GM12878 (cell line): Measurements from ENCODE around the gene SLC9A3. TPM values are rescaled to one million over a fixed set of nuclear protein-coding genes. Genes with fewer than 3 reads are reported as not detected.

Source experiments
- ATAC-seq: fragments of 200-7000 bp; cut with Tn5 transposase; 3 replicates; pipeline ENCODE4 v1.9.1; 2020; ENCODE audit warnings: mild to moderate bottlenecking, moderate library complexity
- BruUV-seq: library from RNA; stranded (reverse); fragments of 400-500 nt; replicated peaks from 2 replicates; lab custom pipeline; 2021; lab: Mats Ljungman, UMichigan
- CTCF ChIA-PET: fragments of 300-600 bp; sonication (Branson Sonifier 250); formaldehyde crosslinking; extraction: SDS; loops from one replicate; lab custom pipeline; 2021; ENCODE audit warnings: inconsistent platforms; lab: Yijun Ruan, JAX
- POLR2A ChIA-PET: fragments of 350-600 bp; formaldehyde crosslinking; extraction: SDS; loops from one replicate; lab custom pipeline; 2021; ENCODE audit warnings: inconsistent platforms; lab: Charles Lee
- RAD21 ChIA-PET: fragments of 300-600 bp; sonication (Branson Sonifier 250); formaldehyde crosslinking; loops from one replicate; lab custom pipeline; 2023; ENCODE audit warnings: antibody characterized with exemption; ENCODE audit not compliant: unreplicated experiment; lab: Charles Lee
- SMC1A ChIA-PET: fragments of 300-600 bp; sonication (Branson Sonifier 250); formaldehyde crosslinking; loops from one replicate; lab custom pipeline; 2023; ENCODE audit not compliant: unreplicated experiment, uncharacterized antibody; lab: Charles Lee
- DNase-seq: peaks from one replicate; pipeline ENCODE4 v3.0.0-alpha.2; 2011; ENCODE audit warnings: low read depth, low spot score
- FAIRE-seq: peaks from 3 replicates; lab custom pipeline; 2011; peaks lifted over from hg19 to GRCh38; lab: Jason Lieb, UNC
- H2AFZ ChIP-seq: 2 replicates; pipeline ENCODE4 v1.6.0; 2011; ENCODE audit warnings: low read depth, low read length, control low read depth; ENCODE audit not compliant: control insufficient read depth
- H3K27ac ChIP-seq: 2 replicates; pipeline ENCODE4 v1.5.1; 2011; ENCODE audit warnings: control low read depth; ENCODE audit not compliant: control insufficient read depth, insufficient read depth
- H3K27me3 ChIP-seq, 2 experiments: replicated peaks in 1 of 2; 2 replicates each; pipeline versions ENCODE4 v1.6.0 to v1.6.1; 2011; ENCODE audit warnings: low read length in 1 of 2; ENCODE audit not compliant: control insufficient read depth in 2 of 2, insufficient read depth in 2 of 2
- H3K36me3 ChIP-seq, 2 experiments: 2 replicates each; pipeline ENCODE4 v1.5.1; 2011; ENCODE audit warnings: low read length in 1 of 2; ENCODE audit not compliant: control insufficient read depth in 2 of 2, insufficient read depth in 2 of 2
- H3K4me1 ChIP-seq: 2 replicates; pipeline ENCODE4 v1.6.1; 2011; ENCODE audit warnings: mild to moderate bottlenecking, low read length, moderate library complexity, mixed read lengths; ENCODE audit not compliant: control insufficient read depth, insufficient read depth
- H3K4me2 ChIP-seq: 2 replicates; pipeline ENCODE4 v1.6.0; 2011; ENCODE audit warnings: control low read depth; ENCODE audit not compliant: control insufficient read depth, insufficient read depth
- H3K4me3 ChIP-seq: fragments of 200-600 bp; sonication (generic); 2 replicates; pipeline ENCODE4 v1.5.1; 2016
- H3K79me2 ChIP-seq: 2 replicates; pipeline ENCODE4 v1.6.0; 2011; ENCODE audit warnings: low read length; ENCODE audit not compliant: control insufficient read depth, insufficient read depth
- H3K9ac ChIP-seq: 2 replicates; pipeline ENCODE4 v1.8.0; 2011; ENCODE audit warnings: low read length, control low read depth, mixed read lengths; ENCODE audit not compliant: control insufficient read depth, insufficient read depth
- H3K9me3 ChIP-seq: replicated peaks from 3 replicates; pipeline ENCODE4 v1.5.1; 2011; ENCODE audit warnings: mild to moderate bottlenecking, low read length; ENCODE audit not compliant: control insufficient read depth, insufficient read depth
- H4K20me1 ChIP-seq: 2 replicates; pipeline ENCODE4 v1.6.0; 2011; ENCODE audit not compliant: control insufficient read depth, insufficient read depth
- EP300 ChIP-seq, 2 experiments: fragments of 150-350 bp in 1 of 2; IDR thresholded peaks; 2 replicates each; pipeline ENCODE4 v1.6.1; 2011 to 2012; ENCODE audit warnings: low read depth in 2 of 2, low read length in 2 of 2, borderline replicate concordance in 1 of 2, improper control_type of control experiment in 1 of 2, inconsistent platforms in 1 of 2; ENCODE audit not compliant: control insufficient read depth in 1 of 2
- FOS ChIP-seq: IDR thresholded peaks from 3 replicates; pipeline ENCODE4 v1.6.1; 2011; ENCODE audit warnings: borderline replicate concordance; ENCODE audit not compliant: insufficient read length; ENCODE audit errors: extremely low read depth
- GATAD2B ChIP-seq: fragments of 450-650 bp; conservative IDR thresholded peaks from 2 replicates; pipeline ENCODE4 v1.6.1; 2017; ENCODE audit warnings: low read depth, mild to moderate bottlenecking, moderate library complexity
- HDAC6 ChIP-seq: fragments of 200-600 bp; sonication (generic); IDR thresholded peaks from one replicate; pipeline ENCODE4 v1.8.0; 2017; ENCODE audit warnings: antibody characterized with exemption; ENCODE audit not compliant: unreplicated experiment
- HDGF ChIP-seq: fragments of 450-650 bp; IDR thresholded peaks from 2 replicates; pipeline ENCODE4 v1.6.1; 2016; ENCODE audit warnings: antibody characterized with exemption
- STAT3 ChIP-seq: IDR thresholded peaks from 2 replicates; pipeline ENCODE4 v1.6.1; 2011; ENCODE audit warnings: low read depth, low read length, improper control_type of control experiment
- TBL1XR1 ChIP-seq: IDR thresholded peaks from 2 replicates; pipeline ENCODE4 v1.6.1; 2012; ENCODE audit warnings: low read depth, low read length, improper control_type of control experiment
- ZZZ3 ChIP-seq: IDR thresholded peaks from 2 replicates; pipeline ENCODE4 v1.6.1; 2011; ENCODE audit warnings: low read depth; ENCODE audit not compliant: control insufficient read depth, insufficient read length
- WGBS: methylation state at CpG from one replicate; pipeline ENCODE4 v1.1.6; 2016; ENCODE audit warnings: low lambda C conversion rate; ENCODE audit not compliant: insufficient replicate concordance, insufficient coverage; ENCODE audit errors: missing lambda C conversion rate; 5-methylcytosine and 5-hydroxymethylcytosine counted together
- in situ Hi-C: fragments of 300-500 bp; cut with MboI; formaldehyde crosslinking; loops from 9 replicates; pipeline ENCODE4 v1.14.3; 2018; ENCODE audit warnings: mixed read lengths
- intact Hi-C: fragments of 100-400 bp; cut with micrococcal nuclease; formaldehyde crosslinking; loops from one replicate; pipeline ENCODE4 v1.14.2; 2022; ENCODE audit not compliant: unreplicated experiment
- polyA plus RNA-seq, 11 experiments: library from polyadenylated mRNA; depleted of rRNA in 4 of 11; unstranded in 6 of 11; stranded (reverse) in 5 of 11; fragments of >200 nt; fragmentation: Nextera tagmentation in 4 of 11; fragmentation: Illumina TruSeq in 1 of 11; extraction: Ambion mirVana in 4 of 11; extraction: Trizol in 1 of 11; gene quantifications; 1 replicate in 1 of 11; 2 replicates in 10 of 11; pipeline versions ENCODE4 v1.2.1 to v1.2.3, GENCODE V29; 2011 to 2016; ENCODE audit warnings: inconsistent platforms in 2 of 11, missing spikeins in 2 of 11, low read depth in 1 of 11
- total RNA-seq, 4 experiments: library from RNA; depleted of rRNA in 3 of 4; stranded (reverse); fragments of >200 nt in 3 of 4; fragmentation: Illumina TruSeq in 1 of 4; extraction: Trizol in 1 of 4; gene quantifications; 2 replicates each; pipeline versions ENCODE4 v1.2.1 to v1.2.3, GENCODE V29; 2013 to 2021
- TF ChIP-seq, protein P1 (sequence below): fragments of 450-650 bp; IDR thresholded peaks from 2 replicates; pipeline ENCODE4 v1.6.1; 2014; ENCODE audit warnings: mild to moderate bottlenecking
- TF ChIP-seq, protein P2 (sequence below): IDR thresholded peaks from 2 replicates; pipeline ENCODE4 v1.6.1; 2012; ENCODE audit warnings: low read depth, low read length, improper control_type of control experiment
- TF ChIP-seq, protein P3 (sequence below): fragments of 450-650 bp; formaldehyde crosslinking; IDR thresholded peaks from 2 replicates; pipeline ENCODE4 v1.4.0; 2022; ENCODE audit warnings: mild to moderate bottlenecking, moderate library complexity

The SLC9A3 gene
- total and polyA plus RNA-seq, 10 of the 15 experiments (the other 5 are each of a cell fraction or from before 2014, with no cell fraction given) = 0.04 to 5.2 (median 2.3) TPM; not detected in 1

DNA sequence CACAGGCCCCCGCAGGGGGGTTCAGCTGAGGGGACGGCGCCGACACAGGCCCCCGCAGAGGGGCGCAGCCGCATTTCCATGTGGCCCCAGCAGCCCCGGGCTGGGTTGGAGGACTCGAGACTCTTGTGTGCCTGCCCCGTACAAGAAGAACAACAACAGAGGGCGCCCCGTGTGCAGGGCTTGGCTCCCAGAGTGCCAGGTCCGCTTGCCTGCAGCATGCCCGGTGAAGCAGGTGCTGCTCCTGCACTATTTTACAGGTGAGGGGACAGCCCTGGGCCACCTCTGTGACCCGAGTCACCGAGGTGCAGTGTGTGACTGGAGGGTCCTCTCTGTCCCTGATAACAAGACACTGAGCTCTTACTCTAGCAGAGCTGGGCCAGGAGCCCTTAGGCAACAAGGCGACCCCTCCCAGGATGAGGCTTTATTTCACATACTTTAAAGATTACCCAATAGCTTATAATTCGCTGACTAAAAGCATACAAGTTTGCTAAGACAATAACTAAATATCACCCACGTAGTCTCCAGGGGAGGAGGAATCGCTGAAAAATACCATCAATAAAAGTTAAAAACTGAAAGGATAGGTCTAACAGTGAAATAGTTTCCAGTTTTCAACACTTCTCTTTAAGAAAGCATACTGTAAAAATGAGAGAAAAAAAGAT, 41.7 kb upstream of the SLC9A3 start:
- DNase-seq (no peak), ATAC-seq (no peak), FAIRE-seq (no peak)
- CTCF ChIA-PET = no interaction called here
- TF ChIP-seq, protein P1, sequence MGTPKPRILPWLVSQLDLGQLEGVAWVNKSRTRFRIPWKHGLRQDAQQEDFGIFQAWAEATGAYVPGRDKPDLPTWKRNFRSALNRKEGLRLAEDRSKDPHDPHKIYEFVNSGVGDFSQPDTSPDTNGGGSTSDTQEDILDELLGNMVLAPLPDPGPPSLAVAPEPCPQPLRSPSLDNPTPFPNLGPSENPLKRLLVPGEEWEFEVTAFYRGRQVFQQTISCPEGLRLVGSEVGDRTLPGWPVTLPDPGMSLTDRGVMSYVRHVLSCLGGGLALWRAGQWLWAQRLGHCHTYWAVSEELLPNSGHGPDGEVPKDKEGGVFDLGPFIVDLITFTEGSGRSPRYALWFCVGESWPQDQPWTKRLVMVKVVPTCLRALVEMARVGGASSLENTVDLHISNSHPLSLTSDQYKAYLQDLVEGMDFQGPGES = no peak
- Histone ChIP-seq H3K27me3 (no peaks in the 10 kb centered on the region; a peak in 1 of 4 replicates), H3K27ac (no peak overlapping the region), H3K4me3 (no peak overlapping the region), H3K36me3 (no peaks in the 10 kb centered on the region), H3K9me3 (no peaks in the 10 kb centered on the region), H4K20me1 (no peaks in the 10 kb centered on the region), H3K79me2 (no peaks in the 10 kb centered on the region), H2AFZ (no peak overlapping the region), H3K9ac (no peak overlapping the region), H3K4me2 (no peak overlapping the region), H3K4me1 (no peaks in the 10 kb centered on the region)
- POLR2A ChIA-PET = interaction anchor here (0.9 kb wide), 1 partner anchor 17 kb away, joined by 3 read pairs; no protein-coding TSS in a partner anchor
- intact Hi-C loops (no loop called here), in situ Hi-C loops (no loop called here)
- SMC1A ChIA-PET = no interaction called here
- no TSS peak for BruUV-seq
- 68% methylated on average over 20 of the region's 20 CpGs for WGBS
- RAD21 ChIA-PET = no interaction called here

DNA sequence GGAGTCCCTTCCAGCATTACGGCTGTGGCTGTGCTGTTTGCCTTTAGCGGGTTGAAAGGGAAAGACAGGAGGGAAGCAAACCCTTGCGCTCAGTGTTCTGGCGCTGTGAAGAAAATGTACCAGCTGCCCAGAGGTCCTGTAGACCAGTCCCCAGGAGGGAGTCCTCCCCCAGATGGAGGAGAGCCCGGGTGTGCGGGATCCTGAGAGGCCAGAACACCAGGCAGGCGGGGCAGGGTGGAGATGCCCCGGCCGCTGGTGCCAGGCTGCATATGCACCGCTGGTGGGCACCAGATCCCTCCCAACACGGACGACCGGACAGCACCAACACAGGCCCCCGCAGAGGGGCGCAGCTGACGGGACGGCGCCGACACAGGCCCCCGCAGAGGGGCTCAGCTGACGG, 37.2 kb upstream of the SLC9A3 start:
- ATAC-seq = no peak
- no peak overlapping the region for H2AFZ ChIP-seq
- H3K4me3 ChIP-seq = no peak overlapping the region
- FAIRE-seq = no peak
- ChIA-PET POLR2A (no interaction called here), CTCF (no interaction called here), SMC1A (no interaction called here), RAD21 (no interaction called here)
- no peaks in the 10 kb centered on the region for H3K4me1 ChIP-seq
- DNase-seq = no peak
- in situ Hi-C loops = no loop called here
- no peaks in the 10 kb centered on the region for H3K79me2 ChIP-seq
- no peak overlapping the region for H3K27ac ChIP-seq
- H3K9me3 ChIP-seq = no peaks in the 10 kb centered on the region
- 81% methylated on average over 19 of the region's 21 CpGs for WGBS
- H3K36me3 ChIP-seq = no peaks in the 10 kb centered on the region
- no peak overlapping the region for H3K4me2 ChIP-seq
- no TSS peak for BruUV-seq
- H3K27me3 ChIP-seq = no peaks in the 10 kb centered on the region
- no peak overlapping the region for H3K9ac ChIP-seq
- no peaks in the 10 kb centered on the region for H4K20me1 ChIP-seq
- intact Hi-C loops = no loop called here
- TF ChIP-seq GATAD2B (no peak), ZZZ3 (no peak), HDAC6 (no peak), STAT3 (no peak), FOS (no peak), EP300 (IDR thresholded peaks at IDR 0.05; ENCODE audit: borderline replicate concordance in 1 of 2, control insufficient read depth in 1 of 2, low read depth in 2 of 2, low read length in 2 of 2) (no peak), HDGF (no peak), TBL1XR1 (no peak)
- TF ChIP-seq, protein P2, sequence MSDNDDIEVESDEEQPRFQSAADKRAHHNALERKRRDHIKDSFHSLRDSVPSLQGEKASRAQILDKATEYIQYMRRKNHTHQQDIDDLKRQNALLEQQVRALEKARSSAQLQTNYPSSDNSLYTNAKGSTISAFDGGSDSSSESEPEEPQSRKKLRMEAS = no peak
- TF ChIP-seq, protein P3, sequence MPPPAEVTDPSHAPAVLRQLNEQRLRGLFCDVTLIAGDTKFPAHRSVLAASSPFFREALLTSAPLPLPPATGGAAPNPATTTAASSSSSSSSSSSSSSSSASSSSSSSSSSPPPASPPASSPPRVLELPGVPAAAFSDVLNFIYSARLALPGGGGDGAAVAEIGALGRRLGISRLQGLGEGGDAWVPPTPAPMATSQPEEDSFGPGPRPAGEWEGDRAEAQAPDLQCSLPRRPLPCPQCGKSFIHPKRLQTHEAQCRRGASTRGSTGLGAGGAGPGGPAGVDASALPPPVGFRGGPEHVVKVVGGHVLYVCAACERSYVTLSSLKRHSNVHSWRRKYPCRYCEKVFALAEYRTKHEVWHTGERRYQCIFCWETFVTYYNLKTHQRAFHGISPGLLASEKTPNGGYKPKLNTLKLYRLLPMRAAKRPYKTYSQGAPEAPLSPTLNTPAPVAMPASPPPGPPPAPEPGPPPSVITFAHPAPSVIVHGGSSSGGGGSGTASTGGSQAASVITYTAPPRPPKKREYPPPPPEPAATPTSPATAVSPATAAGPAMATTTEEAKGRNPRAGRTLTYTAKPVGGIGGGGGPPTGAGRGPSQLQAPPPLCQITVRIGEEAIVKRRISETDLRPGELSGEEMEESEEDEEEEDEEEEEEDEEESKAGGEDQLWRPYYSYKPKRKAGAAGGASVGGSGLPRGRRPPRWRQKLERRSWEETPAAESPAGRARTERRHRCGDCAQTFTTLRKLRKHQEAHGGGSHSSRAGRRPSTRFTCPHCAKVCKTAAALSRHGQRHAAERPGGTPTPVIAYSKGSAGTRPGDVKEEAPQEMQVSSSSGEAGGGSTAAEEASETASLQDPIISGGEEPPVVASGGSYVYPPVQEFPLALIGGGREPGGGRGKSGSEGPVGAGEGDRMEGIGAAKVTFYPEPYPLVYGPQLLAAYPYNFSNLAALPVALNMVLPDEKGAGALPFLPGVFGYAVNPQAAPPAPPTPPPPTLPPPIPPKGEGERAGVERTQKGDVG (CRISPR knock-in tag) = no peak
